ENCODE measurements around the gene SLC1A1. TPM values are rescaled to one million over a fixed set of nuclear protein-coding genes. Genes with fewer than 3 reads are reported as not detected.

The SLC1A1 gene
- total RNA-seq, 1 experiment from 2014 or later: 8.5 TPM

DNA sequence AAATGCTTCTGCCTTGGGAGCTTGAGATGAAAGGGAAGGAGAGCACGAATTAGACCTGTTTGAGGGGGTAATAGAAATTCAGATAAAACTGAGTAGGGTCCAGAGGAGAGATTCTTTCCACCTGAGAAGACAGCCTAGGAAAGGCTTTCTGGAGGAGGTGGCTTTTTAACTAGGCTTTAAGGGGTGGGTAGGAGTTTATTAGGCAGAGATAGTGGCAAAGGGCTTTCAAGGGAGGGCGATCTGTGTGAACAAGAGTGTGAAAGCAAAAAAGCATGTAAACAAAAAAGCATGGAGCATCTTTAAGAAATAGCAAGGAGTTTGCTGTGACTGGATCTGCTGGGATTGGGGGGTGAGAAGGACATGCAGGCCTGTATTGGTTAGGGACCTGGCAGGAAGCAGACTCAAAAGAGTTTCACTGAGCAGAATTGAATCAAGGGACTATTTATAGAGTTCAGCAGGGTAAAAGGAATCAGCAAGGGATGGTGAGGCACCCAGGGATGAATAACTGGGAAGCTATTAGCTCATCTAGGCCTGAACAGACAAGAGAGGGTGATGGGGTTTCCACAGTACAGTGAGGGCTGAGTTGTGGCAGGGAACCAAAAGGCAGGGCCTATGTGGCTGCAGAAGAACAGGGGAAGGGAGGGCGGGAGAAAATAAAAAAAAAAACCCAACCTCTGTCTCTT, 18.8 kb downstream of the SLC1A1 start:
- no peaks in the 10 kb centered on the region for H3K9me3 Mint-ChIP-seq
- ATAC-seq (no peak), DNase-seq (ENCODE audit: low spot score) (no peak)
- H3K27ac Mint-ChIP-seq: no peak overlapping the region; the same call in 1 of the 2 replicates
- H3K27me3 Mint-ChIP-seq (ENCODE audit: low read depth): peaks cover 17% of the 10 kb centered on the region
- peaks cover 23% of the 10 kb centered on the region for H3K4me1 Mint-ChIP-seq
- H3K4me3 Mint-ChIP-seq: no peak overlapping the region
- POLR2A ChIA-PET: no interaction called here
- no peaks in the 10 kb centered on the region; the same call in 1 of the 2 replicates for H3K36me3 Mint-ChIP-seq
- CTCF ChIA-PET: interaction anchor here (2.5 kb wide), 1 partner anchor 40 kb away, joined by 9 read pairs; no protein-coding TSS in a partner anchor
- TF ChIP-seq ZNF416 (CRISPR knock-in tag; IDR thresholded peaks at IDR 0.05) (no peak), ATF1 (CRISPR knock-in tag; IDR thresholded peaks at IDR 0.05) (no peak), GABPB1 (CRISPR knock-in tag; IDR thresholded peaks at IDR 0.05) (no peak)
- TF ChIP-seq, protein P1, sequence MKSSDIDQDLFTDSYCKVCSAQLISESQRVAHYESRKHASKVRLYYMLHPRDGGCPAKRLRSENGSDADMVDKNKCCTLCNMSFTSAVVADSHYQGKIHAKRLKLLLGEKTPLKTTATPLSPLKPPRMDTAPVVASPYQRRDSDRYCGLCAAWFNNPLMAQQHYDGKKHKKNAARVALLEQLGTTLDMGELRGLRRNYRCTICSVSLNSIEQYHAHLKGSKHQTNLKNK (CRISPR knock-in tag; IDR thresholded peaks at IDR 0.05): no peak

DNA sequence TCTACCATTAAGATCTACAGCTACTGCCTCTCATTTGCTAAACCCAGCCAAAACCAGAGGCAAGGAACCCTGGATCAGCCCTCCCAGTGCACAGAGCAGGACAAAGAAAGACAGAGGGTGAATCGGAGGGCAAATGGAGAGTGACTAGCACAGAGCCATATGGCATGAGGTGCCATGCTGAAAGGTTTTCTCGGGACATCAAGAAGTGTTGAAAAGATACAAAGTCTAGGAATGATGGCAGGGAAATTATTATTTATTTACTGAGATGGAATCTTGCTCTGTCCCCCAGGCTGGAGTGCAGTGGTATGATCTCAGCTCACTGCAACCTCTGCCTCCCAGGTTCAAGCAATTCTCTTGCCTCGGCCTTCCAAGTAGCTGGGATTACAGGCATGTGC, 19.3 kb downstream of the SLC1A1 start:
- Mint-ChIP-seq H3K27me3 (ENCODE audit: low read depth) (peaks cover 17% of the 10 kb centered on the region), H3K4me3 (no peak overlapping the region), H3K27ac (no peak overlapping the region), H3K4me1 (peaks cover 28% of the 10 kb centered on the region), H3K36me3 (no peaks in the 10 kb centered on the region), H3K9me3 (no peaks in the 10 kb centered on the region)
- ATAC-seq: no peak
- no peak for DNase-seq (ENCODE audit: low spot score)
- CTCF ChIA-PET: interaction anchor here (2.5 kb wide), 1 partner anchor 40 kb away, joined by 9 read pairs; no protein-coding TSS in a partner anchor
- POLR2A ChIA-PET: no interaction called here
- TF ChIP-seq, protein P2, sequence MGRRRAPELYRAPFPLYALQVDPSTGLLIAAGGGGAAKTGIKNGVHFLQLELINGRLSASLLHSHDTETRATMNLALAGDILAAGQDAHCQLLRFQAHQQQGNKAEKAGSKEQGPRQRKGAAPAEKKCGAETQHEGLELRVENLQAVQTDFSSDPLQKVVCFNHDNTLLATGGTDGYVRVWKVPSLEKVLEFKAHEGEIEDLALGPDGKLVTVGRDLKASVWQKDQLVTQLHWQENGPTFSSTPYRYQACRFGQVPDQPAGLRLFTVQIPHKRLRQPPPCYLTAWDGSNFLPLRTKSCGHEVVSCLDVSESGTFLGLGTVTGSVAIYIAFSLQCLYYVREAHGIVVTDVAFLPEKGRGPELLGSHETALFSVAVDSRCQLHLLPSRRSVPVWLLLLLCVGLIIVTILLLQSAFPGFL (CRISPR knock-in tag; IDR thresholded peaks at IDR 0.05; ENCODE audit: borderline replicate concordance): no peak
- no peak for TF ChIP-seq CBFB (CRISPR knock-in tag; IDR thresholded peaks at IDR 0.05; ENCODE audit: low read depth)
- TF ChIP-seq, protein P3, sequence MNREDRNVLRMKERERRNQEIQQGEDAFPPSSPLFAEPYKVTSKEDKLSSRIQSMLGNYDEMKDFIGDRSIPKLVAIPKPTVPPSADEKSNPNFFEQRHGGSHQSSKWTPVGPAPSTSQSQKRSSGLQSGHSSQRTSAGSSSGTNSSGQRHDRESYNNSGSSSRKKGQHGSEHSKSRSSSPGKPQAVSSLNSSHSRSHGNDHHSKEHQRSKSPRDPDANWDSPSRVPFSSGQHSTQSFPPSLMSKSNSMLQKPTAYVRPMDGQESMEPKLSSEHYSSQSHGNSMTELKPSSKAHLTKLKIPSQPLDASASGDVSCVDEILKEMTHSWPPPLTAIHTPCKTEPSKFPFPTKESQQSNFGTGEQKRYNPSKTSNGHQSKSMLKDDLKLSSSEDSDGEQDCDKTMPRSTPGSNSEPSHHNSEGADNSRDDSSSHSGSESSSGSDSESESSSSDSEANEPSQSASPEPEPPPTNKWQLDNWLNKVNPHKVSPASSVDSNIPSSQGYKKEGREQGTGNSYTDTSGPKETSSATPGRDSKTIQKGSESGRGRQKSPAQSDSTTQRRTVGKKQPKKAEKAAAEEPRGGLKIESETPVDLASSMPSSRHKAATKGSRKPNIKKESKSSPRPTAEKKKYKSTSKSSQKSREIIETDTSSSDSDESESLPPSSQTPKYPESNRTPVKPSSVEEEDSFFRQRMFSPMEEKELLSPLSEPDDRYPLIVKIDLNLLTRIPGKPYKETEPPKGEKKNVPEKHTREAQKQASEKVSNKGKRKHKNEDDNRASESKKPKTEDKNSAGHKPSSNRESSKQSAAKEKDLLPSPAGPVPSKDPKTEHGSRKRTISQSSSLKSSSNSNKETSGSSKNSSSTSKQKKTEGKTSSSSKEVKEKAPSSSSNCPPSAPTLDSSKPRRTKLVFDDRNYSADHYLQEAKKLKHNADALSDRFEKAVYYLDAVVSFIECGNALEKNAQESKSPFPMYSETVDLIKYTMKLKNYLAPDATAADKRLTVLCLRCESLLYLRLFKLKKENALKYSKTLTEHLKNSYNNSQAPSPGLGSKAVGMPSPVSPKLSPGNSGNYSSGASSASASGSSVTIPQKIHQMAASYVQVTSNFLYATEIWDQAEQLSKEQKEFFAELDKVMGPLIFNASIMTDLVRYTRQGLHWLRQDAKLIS (CRISPR knock-in tag; IDR thresholded peaks at IDR 0.05; ENCODE audit: borderline replicate concordance): no peak
- no peak for TF ChIP-seq ATF1 (CRISPR knock-in tag; IDR thresholded peaks at IDR 0.05)
- no peak for TF ChIP-seq MYBL2 (CRISPR knock-in tag; IDR thresholded peaks at IDR 0.05)
- TF ChIP-seq, protein P4, sequence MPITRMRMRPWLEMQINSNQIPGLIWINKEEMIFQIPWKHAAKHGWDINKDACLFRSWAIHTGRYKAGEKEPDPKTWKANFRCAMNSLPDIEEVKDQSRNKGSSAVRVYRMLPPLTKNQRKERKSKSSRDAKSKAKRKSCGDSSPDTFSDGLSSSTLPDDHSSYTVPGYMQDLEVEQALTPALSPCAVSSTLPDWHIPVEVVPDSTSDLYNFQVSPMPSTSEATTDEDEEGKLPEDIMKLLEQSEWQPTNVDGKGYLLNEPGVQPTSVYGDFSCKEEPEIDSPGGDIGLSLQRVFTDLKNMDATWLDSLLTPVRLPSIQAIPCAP (CRISPR knock-in tag; IDR thresholded peaks at IDR 0.05): no peak
- TF ChIP-seq, protein P5, sequence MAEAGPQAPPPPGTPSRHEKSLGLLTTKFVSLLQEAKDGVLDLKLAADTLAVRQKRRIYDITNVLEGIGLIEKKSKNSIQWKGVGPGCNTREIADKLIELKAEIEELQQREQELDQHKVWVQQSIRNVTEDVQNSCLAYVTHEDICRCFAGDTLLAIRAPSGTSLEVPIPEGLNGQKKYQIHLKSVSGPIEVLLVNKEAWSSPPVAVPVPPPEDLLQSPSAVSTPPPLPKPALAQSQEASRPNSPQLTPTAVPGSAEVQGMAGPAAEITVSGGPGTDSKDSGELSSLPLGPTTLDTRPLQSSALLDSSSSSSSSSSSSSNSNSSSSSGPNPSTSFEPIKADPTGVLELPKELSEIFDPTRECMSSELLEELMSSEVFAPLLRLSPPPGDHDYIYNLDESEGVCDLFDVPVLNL (CRISPR knock-in tag; IDR thresholded peaks at IDR 0.05; ENCODE audit: borderline replicate concordance, low read depth): no peak
- TF ChIP-seq, protein P6, sequence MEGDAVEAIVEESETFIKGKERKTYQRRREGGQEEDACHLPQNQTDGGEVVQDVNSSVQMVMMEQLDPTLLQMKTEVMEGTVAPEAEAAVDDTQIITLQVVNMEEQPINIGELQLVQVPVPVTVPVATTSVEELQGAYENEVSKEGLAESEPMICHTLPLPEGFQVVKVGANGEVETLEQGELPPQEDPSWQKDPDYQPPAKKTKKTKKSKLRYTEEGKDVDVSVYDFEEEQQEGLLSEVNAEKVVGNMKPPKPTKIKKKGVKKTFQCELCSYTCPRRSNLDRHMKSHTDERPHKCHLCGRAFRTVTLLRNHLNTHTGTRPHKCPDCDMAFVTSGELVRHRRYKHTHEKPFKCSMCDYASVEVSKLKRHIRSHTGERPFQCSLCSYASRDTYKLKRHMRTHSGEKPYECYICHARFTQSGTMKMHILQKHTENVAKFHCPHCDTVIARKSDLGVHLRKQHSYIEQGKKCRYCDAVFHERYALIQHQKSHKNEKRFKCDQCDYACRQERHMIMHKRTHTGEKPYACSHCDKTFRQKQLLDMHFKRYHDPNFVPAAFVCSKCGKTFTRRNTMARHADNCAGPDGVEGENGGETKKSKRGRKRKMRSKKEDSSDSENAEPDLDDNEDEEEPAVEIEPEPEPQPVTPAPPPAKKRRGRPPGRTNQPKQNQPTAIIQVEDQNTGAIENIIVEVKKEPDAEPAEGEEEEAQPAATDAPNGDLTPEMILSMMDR (IDR thresholded peaks at IDR 0.05): no peak
- TF ChIP-seq NR3C1 (CRISPR knock-in tag; conservative IDR thresholded peaks at IDR 0.05; ENCODE audit: low read depth): no peak
- no peak for TF ChIP-seq TEAD1 (CRISPR knock-in tag; IDR thresholded peaks at IDR 0.05)
- TF ChIP-seq, protein P7, sequence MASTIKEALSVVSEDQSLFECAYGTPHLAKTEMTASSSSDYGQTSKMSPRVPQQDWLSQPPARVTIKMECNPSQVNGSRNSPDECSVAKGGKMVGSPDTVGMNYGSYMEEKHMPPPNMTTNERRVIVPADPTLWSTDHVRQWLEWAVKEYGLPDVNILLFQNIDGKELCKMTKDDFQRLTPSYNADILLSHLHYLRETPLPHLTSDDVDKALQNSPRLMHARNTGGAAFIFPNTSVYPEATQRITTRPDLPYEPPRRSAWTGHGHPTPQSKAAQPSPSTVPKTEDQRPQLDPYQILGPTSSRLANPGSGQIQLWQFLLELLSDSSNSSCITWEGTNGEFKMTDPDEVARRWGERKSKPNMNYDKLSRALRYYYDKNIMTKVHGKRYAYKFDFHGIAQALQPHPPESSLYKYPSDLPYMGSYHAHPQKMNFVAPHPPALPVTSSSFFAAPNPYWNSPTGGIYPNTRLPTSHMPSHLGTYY (CRISPR knock-in tag; IDR thresholded peaks at IDR 0.05): no peak
- TF ChIP-seq, protein P8, sequence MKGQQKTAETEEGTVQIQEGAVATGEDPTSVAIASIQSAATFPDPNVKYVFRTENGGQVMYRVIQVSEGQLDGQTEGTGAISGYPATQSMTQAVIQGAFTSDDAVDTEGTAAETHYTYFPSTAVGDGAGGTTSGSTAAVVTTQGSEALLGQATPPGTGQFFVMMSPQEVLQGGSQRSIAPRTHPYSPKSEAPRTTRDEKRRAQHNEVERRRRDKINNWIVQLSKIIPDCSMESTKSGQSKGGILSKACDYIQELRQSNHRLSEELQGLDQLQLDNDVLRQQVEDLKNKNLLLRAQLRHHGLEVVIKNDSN (CRISPR knock-in tag; IDR thresholded peaks at IDR 0.05): no peak
- TF ChIP-seq, protein P9, sequence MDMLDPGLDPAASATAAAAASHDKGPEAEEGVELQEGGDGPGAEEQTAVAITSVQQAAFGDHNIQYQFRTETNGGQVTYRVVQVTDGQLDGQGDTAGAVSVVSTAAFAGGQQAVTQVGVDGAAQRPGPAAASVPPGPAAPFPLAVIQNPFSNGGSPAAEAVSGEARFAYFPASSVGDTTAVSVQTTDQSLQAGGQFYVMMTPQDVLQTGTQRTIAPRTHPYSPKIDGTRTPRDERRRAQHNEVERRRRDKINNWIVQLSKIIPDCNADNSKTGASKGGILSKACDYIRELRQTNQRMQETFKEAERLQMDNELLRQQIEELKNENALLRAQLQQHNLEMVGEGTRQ (CRISPR knock-in tag; IDR thresholded peaks at IDR 0.05): no peak
- TF ChIP-seq, protein P10, sequence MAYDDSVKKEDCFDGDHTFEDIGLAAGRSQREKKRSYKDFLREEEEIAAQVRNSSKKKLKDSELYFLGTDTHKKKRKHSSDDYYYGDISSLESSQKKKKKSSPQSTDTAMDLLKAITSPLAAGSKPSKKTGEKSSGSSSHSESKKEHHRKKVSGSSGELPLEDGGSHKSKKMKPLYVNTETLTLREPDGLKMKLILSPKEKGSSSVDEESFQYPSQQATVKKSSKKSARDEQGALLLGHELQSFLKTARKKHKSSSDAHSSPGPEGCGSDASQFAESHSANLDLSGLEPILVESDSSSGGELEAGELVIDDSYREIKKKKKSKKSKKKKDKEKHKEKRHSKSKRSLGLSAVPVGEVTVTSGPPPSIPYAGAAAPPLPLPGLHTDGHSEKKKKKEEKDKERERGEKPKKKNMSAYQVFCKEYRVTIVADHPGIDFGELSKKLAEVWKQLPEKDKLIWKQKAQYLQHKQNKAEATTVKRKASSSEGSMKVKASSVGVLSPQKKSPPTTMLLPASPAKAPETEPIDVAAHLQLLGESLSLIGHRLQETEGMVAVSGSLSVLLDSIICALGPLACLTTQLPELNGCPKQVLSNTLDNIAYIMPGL (CRISPR knock-in tag; IDR thresholded peaks at IDR 0.05): no peak
- TF ChIP-seq OVOL2 (CRISPR knock-in tag; IDR thresholded peaks at IDR 0.05; ENCODE audit: borderline replicate concordance): no peak
